GM19463 (cell line): ENCODE measurements around the gene SH3RF3.

Experiments
- ATAC-seq: cut with Tn5 transposase; IDR thresholded peaks from one replicate; pipeline ENCODE4 v1.9.1; 2021; ENCODE audit warnings: mild to moderate bottlenecking, moderate library complexity; ENCODE audit not compliant: unreplicated experiment

The SH3RF3 gene

DNA sequence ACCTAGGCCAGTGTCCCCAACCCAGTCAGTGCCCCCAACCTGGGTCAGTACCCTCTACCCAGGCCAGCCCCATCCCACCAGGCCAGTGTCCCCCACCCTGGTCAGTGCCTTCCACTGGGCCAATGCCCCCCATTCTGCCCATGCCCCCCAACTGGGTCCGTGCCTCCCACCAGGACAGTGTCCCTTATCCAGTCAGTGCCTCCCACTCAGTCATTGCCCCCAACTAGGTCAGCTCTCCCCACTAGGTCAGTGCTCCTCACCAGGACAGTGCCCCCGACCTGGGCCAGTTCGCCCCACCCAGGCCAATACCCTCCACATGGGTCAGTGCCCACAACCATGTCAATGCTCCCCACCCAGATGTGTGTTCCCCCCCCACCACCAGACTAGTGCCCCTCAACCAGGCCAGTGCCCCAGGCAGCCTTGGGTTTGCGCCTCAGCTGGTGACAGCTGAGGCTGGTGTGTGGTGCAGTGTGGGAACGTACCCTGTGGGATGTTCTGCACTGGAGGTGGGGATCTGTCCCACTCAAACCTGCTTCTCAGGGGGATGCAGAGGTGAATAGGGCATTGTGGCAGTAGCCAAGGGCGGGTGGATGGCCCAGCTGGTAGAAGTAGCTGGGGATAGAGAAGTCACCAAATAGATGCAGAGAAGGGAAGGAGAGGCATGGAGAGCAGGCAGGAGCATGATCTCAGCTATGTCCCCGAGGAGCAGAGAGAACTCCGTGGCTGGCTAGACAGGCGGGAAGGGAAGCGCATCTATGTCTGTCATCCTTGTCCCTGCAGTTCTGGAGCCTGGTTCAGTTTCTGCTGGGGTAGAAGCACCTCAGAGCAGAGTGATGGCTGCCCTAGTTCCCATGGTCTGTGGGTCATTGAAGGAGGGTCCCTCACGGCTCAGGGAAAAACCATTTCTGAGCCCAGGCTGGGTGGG, 168.8 kb downstream of the SH3RF3 start:
- no peak for ATAC-seq

DNA sequence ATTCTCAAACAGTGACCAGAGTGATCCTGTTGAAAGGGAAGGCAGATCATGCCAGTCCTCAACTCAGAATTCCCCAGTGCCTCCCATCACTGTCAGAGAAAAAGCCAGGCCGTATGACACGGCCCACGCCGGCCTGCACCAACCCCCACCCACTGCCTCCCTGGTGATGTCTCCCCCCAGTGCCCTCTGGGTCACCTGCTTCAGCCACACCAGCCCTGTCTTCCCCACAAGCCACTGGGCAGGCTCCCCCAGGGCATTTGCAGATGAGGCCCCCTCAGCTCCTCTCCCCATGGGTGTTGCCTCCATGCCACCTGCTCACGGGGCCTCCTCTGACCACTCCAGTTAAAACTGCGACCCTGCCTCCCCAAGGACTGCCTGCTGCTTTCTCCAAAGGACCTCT, 169.8 kb downstream of the SH3RF3 start:
- no peak for ATAC-seq

DNA sequence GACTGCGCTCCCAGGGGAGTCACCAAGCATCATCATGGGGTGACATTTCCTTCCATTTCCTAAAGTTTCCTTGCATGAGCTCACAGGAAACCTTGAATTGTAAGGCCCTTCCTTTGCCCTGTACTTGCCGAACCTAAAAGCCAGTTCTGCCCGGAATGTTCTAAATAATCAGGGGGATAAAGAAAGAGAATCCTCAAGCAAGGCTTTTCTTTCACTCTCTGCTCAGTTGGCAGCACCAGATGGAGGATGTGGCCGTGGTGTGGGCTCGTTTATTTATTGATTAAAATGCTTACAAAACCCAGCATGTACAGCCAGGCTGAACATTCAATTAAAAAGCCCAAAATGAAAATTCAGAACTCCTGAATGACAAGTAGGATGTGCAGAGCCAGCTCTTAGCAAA, 170.5 kb downstream of the SH3RF3 start:
- no peak for ATAC-seq

DNA sequence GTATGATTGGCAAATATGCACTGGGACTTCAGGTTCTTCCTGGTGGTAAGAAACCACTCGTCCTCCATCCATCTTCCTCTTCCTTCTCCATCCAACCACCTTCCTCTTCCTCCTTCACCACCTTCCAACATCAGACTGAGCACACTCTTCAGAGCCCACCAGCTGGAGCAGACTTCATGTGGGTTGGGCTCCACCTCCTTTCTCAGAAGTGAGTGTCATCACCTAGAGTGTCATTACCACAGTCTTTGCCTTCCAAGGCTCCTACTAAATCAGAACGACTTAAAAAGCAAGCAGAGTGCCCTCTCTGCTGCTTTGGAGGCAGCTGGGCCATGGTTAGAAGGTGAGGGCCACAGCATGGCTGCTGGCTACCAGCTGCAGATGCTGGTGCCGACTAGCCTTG, 171.6 kb downstream of the SH3RF3 start:
- ATAC-seq, result no peak

DNA sequence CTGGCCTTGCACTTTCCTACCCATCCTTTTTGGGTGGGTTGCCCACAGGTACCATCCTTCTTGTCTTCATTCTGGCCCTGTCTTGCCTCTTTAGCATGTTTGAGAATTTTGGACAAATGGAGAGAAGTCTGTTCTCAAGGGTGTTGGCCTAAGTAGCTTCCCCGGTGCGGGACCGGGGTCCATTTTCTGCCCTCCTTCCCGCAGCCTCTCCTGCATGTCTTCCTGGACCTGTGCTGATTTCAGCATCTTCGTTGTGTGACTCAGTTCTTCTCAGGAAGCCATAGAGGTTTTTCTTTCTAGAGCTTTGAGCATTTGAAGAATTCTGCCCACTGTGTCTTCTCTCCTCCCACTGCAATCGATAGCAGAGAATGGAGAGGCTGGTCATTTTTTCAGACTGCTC, 172.7 kb downstream of the SH3RF3 start:
- no peak for ATAC-seq

DNA sequence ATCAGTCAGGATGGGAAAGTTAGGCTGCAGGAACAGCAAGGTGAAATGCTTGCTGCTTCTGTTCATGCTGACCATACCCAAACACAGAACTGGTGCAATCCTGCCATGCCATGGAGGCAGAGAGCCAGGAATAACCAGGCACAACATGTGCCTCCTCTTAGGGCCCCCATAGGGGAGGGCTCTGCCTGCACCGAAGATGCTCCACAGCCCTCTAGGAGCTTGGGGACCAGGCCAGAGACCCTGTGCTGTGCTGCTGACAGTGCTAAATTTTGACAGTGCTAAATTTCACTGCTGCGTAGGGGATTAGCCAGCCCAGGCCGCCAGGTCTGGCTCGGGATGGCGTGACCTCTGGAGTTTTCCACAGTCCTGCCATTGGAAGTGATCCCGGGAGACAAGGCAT, 173.3 kb downstream of the SH3RF3 start:
- ATAC-seq, result no peak

DNA sequence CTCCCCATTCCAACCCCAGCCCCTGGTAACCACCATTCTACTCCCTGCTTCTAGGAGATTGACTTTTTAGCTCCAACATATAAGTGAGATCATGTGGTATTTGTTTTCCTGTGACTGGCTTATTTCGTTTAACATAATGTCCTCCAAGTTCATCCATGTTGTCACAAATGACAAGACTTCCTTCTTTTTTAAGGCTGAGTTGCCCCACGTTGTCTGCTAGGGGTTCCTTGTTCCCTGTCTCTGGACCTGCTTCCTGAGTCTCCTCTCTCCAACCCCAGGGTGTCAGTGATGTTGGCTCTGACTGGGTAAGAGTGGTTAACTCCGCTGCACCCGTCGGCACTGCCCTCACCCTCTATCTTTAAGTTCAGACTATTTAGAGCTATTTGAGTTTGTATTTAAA, 175.2 kb downstream of the SH3RF3 start:
- no peak for ATAC-seq

DNA sequence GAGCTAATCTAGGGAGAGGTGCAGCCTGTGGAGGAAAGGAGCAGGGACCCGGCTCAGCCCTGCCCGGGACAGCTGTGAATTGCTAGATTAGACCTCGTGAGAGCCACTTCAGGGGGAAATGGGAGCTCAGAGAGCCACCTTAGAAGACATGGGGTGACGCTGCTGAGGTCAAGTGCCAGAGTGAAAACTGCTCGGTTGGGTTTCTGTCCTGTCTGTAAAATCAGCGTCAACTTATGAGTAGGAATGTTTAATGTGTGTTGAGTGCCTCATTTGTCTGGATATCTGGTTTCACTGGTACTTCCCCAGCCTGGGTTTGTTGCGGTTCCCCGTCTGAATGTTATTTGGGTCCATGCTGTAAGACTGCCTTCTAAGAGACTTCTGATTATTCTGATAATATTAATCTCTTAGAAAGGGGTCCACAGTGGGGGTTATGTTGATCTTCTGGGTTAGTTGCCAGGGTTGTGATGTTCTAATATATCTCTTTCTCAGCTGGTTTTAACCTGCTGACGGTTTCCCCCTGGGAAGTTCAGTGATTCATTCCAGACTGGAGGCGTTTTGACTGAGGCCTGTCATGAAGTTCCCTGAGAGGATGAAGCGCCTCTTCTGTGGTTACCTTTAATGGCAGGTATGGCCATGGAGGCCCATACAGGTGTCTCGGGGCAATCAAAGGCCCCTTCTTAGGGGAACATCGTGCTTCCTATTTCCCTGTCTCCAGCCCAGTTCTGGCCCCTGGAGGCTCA, 175.9 kb downstream of the SH3RF3 start:
- no peak for ATAC-seq

DNA sequence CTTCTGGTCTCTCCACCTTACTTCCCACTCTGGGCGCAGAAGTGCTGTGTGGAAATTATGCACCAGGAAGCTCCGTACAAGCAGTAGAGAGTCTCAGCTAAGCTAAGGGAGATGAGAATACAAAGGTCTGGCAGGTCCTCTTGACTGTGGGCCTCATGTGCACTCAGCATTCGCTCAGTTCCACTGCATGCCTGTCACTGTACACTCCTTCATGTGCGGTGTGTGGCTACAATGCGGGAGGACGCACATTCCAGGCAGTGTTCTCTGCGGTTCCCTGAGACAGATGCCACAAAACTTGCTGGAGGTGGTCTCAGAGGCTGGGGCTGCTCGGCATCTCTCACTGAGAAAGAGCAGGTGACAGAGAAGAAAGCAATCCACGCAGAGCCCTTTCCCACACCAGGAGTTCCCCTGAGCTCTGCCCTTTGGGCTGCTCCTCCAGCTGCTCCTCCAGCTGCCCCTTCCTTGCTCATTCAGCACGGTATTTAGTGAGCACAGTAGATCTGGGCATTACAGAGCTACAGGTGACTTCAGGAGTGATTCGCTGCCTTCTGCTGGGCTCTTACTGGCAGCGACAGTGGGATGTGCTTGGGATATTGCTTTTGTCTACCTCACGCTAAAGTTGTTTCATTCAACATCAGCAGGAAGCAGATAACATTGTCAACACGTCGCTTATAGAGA, 176.6 kb downstream of the SH3RF3 start:
- ATAC-seq, result no peak

DNA sequence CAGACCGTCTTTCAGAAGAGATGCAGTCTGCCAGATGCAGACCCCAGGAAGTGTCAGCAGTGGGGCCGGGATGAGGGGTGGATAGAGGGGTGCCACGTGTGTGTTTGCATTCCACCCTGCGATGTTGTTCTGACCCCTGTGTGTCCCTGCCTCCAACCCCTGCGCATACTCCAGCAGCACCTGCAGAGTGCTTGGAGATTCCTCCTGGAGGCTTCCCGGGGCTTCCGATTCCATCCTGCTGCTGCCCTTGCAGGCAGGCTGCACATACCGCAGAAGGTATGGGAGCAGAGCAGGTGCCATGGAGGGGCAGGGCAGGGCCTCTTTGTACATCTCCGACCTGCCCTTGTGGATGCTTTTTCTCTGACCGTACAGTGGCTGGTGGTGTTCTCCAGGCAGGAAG, 177.2 kb downstream of the SH3RF3 start:
- ATAC-seq, result no peak

DNA sequence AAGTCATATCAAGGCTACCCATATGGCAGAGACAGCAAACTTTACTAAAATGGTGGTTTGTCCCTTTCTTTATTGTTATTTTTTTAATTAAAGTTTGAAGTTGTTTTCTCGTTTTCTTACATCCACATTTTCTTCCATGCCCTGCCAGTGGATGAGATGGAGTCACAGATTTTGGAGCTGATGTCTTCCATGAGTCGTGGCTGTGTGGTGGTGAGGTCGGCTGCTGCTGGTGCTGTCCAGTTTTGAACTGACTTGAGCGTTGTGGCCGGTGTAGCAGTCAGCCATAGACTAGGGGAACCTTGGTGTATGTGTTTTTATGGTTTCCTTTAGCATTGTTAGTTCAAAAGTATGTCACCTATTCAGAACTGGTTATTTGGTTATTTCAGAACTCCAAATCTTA, 182.8 kb downstream of the SH3RF3 start:
- no peak for ATAC-seq

DNA sequence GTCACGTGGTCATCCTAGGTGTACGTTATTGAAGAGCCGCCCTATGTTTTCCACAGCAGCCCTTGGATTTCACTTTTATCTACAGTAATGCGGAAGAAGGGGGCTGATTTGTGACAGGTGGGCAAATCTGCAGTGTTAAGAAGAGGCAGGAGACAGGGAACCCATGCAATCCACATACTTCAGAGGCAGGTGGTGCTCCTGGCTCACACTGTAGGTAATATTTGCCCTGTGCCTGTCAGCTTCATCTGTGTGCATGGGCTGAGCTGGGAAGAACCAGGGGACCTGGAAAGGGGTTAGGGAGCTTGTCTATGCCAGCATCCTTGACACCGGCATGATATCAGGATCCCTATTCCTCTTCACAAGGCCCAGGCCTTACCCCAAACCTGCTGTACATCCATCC, 183.9 kb downstream of the SH3RF3 start:
- ATAC-seq, result no peak

DNA sequence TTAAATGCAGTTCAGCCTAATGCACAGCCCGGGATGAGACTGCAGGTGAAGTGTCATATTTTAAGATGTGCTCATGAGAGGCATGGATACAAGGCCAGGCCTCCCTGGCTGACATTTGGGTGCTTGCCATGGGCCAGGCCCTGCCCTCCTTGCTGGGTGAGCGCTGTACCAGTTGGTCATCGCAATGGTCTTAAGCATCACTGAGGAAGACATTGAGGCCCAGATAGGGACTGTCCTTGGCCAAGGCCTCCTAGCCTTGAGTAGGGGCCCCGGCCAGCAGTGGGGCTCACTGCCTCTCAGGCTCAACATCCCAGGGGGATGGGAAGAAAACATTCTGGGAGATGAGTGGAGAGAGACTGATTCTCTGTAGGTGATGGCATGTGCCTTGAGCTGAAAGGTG, 184.3 kb downstream of the SH3RF3 start:
- no peak for ATAC-seq

DNA sequence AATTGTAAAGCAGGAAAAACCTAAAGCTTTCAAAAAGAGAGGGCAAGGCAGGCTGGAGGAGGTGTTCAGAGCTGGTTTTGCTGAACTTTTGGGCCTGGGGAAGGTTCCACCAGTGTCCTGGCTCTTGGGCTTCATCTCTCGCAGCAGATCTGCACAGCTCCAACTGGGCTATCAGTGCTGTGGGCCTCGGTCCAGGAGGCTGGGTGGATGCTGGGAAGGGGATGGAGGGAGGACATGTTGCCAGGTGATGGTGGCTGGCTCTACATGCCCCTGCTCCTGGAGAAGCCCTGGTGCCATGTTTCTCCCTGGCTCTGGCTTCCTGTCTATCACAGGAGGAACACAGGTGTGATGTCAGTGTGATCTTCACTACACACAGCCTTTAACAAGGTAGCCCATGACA, 187.1 kb downstream of the SH3RF3 start:
- no peak for ATAC-seq

DNA sequence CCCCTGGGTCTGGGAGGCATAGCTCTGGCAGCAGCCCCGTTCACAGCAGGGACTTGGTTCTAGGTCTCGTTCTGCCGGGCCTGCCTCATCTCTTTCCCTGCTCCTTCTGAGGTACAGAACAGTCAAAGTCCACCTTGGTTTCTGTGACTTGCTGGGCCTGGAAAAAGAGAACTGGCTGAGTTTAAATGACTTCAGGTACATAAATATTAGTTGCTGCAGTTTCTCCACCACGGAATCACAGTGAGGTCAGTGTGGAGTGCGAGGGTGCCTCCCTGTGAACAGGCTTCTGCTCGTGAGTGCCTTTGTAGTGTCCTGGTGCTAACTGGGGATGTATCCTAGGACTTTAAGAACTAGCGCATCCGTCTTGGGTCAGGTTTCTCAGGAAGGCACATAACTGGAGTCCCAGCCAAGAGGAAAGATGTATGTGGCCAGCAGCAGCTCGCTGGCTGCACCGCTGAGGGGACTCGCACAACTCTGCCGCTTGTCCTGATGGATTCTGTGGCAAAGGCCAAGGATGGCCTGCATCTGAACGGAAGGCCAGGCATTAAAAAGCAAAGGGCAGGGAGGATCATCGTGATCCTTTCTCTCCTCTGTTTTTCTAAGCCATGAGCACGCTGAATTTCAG, 188.6 kb downstream of the SH3RF3 start:
- ATAC-seq, result no peak

DNA sequence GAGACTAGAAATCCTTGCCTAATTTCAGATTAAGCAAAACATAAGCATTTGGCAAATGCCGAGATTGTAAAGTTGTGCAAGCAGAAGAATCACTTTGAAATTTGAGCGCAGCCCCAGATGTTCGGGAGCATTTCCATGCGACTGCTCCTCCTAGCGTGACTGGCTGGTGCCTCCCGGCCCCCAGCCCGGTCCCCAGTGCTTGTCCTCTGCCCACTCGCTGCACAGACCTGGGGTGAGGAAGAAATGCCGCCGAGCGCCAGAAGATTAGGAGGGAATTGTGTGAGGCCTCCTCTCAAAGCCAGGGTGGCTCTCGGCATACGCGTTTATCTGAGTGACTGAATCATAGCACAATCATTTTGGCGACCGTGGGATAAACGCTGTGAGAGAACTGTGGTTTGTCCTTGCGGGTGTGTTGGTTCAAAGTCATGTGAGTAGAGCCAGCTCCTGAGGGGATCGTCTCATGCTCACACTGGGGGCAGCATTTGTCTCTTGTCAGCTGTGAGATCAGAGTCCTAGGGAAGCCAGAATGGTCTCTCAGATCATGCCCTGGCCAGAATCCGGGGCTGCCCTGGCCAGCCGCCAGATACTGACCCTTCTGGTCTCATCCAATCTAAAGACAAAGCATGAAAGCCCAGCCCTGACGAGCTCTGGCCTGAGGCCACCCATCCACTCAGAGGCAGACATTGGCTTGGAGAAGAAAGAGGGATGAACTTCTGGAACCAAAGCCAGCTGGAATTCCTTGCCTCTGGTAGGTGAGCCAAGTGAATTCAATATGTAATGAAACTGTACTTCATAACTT, 189.3 kb downstream of the SH3RF3 start:
- no peak for ATAC-seq

DNA sequence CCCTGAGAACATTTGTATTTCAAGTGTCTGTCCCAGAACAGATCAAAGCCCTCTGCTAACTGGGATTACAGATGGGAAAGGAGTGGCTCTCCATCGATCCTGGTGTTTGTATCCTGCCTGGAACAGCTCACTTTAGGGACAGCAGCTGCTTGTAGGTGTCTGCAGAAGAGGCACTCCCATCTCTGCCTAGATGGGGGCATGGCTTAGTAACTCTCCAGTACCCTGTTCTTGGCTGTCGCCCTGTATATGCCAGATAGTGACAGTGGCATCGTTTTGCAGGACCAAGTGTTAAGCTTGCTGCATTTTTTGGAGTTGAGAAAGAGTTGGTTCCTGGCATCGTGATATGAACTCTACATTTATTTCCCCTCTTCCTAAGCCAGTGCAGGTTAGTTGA, 189.9 kb downstream of the SH3RF3 start:
- no peak for ATAC-seq

DNA sequence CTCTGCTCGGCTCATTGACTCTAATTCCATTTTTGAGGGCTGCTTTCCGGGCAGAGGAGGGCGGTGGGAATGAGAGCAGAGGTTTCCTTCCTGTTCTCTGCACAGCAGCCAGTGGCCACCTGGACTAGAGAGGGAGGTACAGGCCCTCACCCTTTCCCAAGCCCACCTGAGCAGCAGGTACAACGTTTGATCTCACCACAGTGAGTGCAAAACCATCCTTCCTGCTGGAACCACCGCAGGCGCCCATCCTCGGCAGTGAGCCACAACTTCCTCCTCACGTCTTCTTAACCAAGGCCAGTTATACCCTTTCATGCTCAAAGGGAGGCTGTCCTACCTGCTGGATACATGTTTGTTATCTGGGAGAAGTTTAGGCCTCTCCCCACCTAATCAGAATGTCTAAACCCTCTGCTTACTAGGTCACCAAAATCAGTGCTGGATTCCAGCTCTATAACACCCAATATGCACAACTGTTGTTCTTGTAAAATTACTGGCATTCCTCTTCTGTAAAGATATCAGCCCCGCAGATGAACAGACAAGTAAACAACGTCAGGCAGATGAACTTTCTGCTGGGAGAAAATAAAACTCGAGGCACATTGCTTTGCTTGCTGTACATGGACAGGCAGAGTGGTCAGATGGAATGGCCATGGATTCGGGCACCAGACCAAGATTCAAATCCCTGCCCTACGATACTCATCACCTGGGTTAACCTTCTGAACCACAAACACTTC, 191.4 kb downstream of the SH3RF3 start:
- no peak for ATAC-seq

DNA sequence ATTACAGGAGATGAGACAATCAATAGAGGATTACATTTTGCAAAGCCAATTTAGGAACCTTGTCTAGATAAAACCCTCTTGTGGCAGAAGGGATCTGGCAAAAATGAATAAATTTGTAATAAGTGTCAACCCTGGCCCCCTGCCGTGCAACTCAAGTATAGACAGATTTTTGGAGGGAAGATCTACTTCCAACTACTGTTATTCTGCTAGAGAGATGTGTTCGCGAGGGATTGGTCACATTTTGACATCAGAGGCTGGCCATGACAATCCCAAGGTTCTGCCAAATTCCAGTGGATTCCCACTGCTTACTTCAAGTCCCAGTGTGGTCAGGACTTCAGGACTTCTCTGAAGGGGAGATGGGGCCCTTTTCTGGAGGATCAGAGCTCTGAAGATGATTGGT, 192.6 kb downstream of the SH3RF3 start:
- no peak for ATAC-seq

DNA sequence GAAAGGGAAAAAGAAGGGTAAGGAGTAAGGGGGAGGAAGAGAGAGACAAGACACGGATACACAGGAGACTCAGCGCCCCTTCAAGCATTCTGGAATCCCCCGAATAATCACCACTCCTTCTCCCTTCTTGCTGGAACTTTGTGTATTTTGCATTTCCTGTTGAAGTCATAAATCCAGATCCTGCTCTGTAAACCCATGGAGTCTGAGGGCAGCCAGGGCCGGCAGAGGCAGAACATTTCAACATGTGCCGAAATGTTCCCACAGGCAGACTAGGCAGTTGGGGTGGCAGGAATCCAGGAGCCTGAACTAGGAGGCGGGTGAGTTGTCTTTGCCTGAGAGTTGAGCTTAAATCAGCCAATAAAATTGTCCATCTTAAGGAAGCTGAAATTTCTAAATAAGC, 193.1 kb downstream of the SH3RF3 start:
- no peak for ATAC-seq
